NCI-H748 treated with DMSO at 0.1 percent for 48 hours (cell line): ENCODE measurements around the gene PDE8B.
"Not testable (repeated sequence)": the region's sequence is repeated elsewhere in the genome, so short reads cannot be mapped to it uniquely, and the experiment has no call there.

ENCODE experiments used
- DNase-seq: peaks from one replicate; lab custom pipeline; 2025; lab: John Stamatoyannopoulos, UW

PDE8B gene

DNA sequence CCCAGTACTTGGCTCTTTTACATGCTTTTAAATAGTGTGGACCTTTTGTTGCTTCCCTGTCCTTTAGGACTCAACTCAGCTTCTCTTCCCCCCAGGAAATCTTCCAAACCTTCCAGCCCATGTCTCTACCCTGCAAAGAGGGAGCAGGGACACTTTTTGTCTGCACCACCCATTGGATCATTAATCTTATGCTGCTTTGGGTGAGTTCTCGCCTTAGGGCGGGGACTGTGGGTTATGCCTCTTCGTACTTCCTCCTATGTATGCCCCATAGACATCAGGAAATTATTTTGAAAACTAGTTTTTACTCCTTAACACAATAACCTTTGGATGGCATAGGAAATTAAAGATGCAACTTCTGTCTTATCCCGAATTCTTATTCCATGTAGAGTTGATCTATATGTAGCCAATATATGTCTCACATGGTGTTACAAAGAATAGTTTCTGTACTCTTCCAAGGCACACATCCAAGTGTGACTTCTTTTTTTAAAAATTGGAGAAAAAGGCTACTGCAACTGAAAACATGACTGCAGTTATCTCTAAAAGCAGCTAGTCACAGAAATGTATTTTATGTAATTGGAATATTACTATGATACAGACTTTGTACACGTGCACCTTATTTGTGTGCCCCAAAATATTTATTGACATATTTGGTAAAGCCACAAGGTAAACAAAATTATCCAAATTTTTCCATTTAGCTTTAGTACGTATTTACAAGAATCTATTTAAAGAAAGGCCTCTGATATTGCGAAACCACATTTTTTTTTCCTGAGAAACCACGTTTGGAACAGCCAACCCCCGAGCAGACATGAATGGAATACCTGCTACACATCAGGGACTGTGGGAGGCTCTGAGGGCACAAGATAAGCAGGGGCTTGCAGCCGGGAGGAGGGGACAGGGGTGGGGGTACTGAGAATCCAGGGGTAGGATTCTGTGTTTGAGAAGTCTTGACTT is 148.1 kb downstream of the PDE8B start:
- DNase-seq = no peak

DNA sequence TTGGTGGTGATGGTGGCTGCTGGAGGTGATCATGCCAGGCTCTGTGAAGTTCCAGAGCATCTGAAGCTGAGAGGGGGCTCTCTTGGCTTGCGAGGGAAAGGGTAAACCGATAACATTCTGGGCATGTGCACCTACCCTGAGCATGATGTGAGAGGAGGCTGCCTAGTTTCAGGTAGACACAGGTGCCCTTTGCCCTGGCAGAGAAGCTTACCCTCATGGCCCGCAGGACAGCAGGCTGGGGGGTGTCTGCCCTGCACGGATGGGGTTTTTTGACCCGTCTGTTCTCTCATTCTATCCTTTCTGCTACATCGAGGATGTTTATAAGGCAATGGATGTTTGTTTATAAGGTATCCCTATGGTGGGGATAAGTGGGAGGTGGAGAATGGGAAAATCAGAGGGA is 148.8 kb downstream of the PDE8B start:
- DNase-seq = no peak

DNA sequence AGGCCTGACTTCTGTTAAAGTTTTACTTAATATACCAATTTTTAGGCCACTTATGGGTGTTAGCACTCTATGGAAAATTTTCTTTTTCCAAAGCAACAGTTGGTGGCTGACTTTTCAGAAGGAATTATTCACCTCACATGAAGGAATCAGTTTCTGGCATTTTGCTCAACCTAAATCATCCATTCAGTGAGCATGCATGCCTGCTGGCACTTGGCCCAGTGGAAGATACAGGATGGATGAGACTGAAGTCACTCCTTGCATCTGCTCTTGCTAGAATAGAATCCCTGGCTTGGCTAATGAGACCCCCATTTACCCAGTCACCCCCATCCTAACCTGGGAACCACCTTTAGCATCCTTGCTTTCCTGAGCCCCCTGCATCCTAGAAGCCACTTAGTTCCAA is 149.9 kb downstream of the PDE8B start:
- DNase-seq = no peak

DNA sequence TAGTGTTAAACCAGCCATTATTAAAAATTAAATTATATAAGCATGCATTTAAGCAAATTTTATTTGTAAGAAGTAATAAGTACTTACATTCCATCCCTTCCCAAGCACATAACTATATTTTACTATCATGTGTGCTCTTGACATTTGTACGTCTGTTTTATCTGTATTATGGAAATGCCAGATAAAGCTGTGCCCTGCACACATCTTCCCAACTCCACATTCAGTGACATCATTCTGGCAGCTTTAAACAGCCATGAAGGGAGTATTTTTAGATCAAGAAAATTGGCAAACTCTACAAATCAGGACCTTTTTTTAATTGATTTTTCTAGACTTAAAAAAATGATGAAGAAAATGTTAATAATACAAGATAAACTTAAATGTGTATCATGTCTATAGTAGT is 150.5 kb downstream of the PDE8B start:
- DNase-seq = no peak

DNA sequence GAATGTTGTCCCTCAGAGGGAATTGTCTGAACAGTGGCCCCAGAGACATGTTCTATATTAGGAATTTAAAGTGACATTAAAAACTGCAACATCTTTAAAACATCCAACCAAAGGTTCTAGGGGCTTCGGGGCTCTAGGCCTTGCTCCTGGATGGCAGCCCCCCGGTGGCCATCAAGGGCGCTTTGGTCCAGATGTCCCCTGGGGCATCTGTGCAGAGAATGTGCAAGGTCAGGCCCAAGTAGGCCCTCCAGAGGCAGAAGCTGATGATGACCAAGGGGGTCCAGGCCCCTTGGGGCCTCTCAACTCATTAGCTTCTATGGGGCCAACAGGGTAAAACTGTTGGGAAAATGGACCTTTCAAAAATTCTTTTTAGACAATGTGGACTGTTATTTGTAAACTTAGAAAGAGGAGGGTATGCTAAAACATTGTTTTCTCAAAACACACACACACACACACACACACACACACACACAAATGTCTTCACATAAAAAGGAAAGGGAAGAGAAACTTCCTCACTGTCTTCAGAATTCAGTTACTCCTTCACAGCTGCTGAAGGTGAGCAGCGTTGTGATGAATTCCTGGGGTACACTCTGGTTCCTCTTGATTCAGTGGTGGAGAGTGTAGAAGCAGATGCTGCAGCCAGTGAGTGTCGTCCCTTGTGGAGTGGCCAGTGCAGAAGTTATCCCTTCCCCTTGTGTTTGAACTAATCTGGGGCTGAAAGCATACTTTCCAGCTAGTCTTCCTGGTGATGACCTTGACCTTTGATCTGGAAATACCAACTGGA is 156.4 kb downstream of the PDE8B start:
- DNase-seq = no peak

DNA sequence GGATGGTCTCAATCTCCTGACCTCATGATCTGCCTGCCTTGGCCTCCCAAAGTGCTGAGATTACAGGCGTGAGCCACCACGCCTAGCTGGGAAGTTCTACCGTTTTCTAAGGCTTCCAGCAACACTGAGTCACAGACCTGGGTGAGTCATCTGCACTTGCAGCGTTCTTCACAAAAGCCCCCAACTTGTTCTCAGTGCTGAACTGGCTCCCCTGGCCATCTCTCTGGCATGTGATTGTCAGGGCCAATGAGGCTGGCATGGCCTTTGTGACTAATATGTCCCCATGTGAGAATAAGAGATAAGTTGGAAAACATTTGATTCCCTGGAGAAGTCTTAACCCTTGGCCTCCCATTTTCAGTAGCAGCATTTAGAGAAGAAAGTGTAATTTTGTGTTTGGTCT is 157.3 kb downstream of the PDE8B start:
- DNase-seq = no peak

DNA sequence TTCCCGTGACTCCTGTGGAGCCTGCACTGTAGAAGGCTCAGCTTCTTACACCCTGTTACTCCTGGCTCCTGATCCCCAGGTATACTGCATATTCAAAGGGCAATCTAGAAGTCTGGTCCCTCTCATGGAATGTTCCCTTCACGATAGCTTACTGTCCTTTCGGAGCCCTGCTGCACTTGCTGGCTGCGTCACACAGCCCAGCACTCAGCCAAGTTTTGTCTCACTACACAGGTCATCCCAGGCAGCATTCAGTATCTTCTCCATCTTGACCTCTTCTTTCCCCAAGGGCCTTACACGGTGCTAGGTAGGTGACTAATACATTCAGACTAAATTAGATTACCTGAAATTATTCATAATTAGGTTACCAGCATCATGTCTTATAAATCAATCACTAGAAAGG is 157.9 kb downstream of the PDE8B start:
- DNase-seq = no peak

DNA sequence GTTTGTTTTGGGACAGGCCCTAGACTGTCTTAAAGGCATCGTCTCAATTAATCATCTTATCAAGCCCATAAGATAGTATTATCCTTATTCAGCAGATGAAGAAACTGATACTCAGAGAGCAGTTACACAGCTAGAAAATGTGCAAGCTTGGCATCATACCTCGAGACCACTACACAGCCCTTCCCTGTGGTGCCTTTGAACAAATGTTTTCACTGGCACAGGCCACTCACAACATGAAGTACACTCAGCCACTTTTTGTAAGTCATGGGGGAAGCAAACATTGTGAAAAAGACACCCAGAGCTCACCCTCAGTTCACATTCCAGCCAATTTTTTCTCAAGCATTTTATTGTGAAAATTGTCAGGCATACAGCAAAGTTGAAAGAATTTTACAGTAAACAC is 159.1 kb downstream of the PDE8B start:
- no peak for DNase-seq

DNA sequence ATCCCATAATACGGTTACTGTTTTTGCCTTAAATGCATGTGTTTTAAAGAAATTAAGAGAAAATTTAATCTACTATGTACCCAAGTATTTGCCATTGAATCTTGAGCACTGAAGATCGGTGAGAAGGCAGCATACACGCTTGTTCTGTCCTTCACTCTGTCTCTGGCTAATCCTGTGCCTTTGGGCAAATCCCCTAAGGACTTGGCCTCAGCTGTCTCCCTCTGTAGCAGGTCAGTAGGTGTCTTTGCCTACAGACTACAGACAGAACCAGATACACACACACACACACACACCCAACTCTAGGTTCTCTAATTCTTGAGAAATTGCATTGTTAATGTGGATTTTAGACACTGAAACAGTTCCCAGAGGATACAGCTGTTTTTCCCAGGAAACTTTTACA is 164.2 kb downstream of the PDE8B start:
- no peak for DNase-seq

DNA sequence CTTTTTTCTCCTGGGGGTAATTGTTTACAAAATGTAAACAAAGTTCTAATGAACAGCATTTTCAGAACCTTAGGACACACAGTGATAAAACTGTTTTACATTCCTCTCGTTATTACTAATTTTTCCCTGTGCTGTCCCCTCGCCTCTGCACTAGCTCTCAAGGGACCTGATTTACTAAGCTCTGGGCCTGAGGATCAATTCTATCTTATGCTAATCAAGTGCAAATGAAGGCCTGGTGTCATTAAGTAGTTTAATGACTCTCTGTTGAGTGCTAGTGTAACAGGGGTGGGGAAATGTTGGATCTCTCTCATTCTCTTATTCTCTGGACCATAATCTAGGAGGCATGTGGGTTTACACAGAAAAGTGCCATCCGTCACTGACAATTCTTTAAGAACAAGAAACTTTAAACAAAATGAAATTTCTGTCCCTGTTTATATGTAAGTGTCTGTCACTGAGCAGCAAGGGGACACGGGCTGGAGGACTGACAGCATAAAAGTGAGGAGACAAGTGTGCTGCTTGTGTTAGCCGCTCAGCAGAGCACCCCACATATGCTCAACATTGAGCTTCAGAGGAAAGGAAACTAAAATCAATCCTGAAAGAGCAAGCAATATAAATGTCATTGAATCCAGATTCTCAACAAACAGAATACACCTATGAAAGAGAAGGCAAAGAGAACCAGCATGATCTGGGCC is 166.3 kb downstream of the PDE8B start:
- DNase-seq = no peak

DNA sequence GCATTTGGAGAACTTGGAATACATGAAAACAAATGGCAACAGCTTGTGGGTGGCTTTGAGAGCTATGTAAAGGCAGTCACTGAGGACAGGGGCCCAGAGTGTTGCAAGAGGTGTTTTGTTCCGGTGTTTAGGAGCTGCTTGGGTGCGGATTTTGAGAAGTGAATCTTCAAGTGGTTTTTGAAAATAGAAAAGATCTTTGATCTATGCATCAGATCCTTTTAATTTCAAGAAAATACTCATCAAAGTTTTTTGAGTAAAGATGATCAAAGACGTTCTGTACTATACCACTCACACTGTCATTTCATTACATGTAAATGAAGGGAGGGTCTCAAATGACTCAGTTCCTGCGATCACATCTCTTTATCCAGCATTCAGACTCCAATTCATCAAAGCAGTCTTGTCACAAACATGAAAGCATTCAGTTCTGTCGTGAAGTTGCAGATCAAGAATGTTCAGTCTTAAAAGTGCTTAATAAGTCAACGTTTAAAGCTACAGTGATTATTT is 169.1 kb downstream of the PDE8B start:
- DNase-seq = no peak

DNA sequence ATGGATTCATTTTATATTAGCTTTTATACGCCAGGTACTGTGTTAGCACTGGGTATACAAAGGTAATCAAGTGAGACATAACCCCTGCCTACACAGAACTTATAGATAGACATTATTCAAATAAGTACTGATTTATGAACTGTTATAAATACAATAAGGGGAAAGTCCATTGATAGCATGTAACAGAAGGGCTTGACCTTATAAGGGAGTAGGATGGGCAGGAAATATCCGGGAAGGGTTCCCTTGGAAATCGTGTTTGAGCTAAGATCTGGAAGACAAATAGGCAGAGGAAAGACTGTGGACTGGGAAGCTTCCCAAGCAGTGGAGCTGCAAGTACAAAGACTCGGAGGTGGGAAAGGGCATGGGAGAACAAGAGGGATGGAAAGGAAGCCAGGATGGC is 170.2 kb downstream of the PDE8B start:
- DNase-seq = no peak

DNA sequence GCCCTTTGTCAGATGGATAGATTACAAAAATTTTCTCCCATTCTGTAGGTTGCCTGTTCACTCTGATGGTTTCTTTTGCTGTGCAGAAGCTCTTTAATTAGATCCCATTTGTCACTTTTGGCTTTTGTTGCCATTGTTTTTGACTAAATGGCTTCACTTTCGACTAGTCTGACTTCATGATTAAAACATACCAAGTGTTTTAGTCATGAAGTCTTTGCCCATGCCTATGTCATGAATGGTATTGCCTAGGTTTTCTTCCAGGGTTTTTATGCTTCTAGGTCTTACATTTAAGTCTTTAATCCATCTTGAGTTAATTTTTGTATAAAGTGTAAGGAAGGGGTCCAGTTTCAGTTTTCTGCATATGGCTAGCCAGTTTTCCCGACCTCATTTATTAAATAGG is 172.9 kb downstream of the PDE8B start:
- not testable (repeated sequence) for DNase-seq

DNA sequence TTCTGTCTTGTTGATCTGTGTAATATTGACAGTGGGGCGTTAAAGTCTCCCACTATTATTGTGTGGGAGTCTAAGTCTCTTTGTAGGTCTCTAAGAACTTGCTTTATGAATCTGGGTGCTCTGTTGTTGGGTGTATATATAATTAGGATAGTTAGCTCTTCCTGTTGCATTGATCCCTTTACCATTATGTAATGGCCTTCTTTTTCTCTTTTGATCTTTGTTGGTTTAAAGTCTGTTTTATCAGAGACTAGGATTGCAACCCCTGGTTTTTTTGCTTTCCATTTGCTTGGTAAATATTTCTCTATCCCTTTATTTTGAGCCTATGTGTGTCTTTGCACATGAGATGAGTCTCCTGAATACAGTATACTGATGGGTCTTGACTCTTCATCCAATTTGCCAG is 175.9 kb downstream of the PDE8B start:
- not testable (repeated sequence) for DNase-seq

DNA sequence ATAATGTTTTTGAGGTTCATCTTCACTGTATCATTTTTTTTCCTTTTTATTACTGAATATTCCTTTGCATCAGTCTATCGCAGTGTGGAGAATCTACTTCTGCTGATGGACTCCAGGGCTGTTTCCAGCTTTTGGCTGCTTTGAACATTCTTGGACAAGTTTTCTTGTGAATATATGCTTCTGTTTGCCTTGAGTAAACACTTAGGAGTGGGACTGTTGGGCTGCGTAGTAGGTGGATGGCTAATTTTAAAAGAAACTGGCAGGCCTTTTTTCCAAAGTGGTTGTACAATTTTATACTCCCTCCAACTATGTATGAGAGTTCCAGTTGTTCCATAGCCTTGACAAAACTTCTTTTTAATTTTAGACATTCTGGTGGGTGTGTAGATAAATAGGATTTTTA is 179.3 kb downstream of the PDE8B start:
- no peak for DNase-seq

DNA sequence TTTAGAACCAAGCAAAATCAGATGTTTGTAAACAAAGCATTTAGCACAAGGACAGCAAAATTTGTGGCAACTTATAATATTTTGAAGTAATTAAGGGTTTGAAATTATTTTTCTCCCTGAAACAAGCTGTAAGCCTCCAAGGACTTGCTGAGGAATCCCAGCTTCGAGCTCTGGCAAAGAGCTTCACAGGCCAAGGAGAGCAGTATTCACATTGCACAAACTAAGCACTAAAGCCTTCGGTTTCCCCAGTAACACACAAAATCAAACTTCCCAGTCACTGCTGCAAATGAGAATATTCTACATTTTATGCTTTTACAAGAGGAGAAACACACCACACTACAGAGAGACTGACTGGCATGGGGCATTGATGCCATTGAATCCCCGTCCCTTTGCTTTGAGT is 179.7 kb downstream of the PDE8B start:
- no peak for DNase-seq

DNA sequence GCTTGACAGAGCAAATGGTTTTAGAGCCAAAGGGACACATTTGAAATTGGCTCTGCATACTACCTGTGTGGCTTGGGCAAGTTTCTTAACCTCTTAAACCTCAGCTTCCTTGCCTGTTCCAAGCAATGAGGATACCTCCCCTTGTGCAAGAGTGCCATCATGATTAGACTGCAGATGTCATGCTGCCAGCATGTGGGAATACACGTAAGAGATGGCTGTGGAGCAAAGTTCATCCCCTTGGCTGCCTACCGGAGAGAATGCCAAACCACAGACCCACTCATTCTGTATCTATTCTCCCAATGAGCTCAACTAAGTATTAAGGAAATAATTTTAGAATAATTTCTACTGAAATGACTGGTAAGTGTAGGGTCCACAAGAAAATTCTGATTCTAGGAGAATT is 180.3 kb downstream of the PDE8B start:
- DNase-seq = no peak

DNA sequence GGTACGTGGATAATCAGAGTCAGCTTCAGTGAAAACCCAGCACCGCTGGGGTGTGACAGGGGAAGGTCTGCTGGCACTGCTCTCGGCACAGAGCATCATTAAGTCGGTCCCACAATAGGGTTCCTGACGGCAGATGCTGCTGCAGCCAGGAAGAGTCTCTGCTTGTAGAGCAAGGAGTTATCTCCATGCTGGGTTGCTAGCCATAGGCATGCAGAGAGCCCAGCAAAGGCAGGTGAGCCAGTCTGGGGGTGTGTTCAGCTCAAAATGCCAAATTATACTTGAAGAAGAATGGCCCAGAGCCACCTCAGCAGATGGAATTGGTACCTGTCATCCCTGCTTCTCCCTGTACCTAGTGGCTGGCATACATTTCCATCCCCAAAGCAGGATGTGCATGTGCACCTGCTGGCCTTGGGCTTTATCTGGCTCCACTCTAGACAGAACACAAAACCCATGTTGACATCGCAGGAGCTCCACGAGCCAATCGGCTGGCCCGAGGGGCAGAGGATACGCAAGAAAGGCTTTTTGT is 180.8 kb downstream of the PDE8B start:
- no peak for DNase-seq

DNA sequence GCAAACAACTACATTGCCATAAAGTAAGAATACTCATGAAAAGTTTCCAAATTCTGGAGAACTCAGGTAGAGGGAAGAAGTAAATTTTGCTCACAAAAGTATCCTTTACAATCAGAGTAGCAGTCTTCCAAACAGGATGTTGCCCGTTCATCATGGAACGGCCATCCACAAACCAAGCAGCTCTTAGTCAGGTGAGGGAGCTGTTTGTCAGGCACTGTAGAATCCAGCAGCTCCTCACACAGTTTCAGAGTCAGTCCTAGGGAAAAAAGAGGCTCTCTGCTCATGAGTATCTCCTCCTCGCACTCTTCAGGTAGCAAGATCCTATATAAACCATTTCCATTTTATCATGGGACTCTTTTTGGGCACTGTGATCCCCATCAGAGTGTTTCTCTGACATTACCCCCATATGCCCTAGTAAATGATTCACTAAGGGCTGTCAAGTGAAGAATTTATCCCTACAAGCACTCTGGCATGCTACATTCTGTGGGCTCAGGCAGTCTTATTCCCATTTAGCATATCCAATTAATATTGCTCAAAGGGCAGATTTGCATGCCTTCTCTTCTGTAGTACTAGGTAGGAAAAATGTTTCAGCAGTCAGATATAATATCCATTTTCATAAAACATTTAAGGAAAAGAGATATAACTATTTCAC is 183.7 kb downstream of the PDE8B start:
- no peak for DNase-seq

DNA sequence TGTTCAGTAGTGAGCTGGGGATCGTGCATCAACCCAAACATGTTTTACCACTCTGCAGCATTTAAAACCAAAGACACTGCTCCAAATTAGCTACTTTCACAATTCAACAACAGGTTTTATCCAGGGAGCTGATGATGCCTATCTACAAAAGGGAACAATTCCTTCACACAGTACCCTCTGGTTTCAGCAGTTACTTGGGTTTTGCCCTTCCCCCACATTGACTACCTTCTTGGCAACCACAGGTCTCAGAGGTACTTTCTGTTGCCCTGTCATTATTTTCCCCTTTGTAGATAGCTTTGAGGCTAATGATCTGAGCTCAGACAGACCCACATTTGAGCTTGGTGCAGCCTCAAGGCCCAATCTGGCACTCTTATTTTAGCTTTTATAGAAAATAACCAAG is 185.5 kb downstream of the PDE8B start:
- DNase-seq = no peak

DNA sequence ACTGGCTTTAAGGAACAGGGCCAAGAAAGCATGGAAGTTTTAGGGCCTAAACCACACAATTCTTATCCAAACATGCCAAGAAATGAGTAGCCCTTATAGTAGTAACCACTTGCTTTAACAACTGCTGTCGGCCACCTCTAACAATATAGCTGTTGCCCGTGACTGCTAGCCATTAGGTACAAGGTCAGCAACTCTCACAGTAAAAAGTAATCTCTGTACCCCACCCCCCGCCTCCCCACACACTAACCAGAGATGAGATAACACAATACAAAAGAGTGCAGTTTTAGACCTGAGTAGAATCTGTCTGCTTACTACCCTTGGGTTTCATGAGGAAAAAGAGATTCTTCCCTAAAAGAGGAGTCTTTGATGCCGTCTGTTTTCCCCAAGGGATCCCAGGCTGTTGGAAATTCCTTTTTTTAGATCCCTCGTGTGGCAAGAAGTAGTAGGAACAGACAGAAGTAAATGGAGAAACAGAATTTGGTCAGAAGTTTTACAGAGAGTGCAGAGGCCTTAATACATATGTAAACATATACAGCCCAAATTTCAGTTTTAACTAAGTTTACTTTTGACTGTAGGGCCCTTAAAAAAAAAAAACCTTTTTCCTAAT is 187.3 kb downstream of the PDE8B start:
- DNase-seq = no peak
